Liver (tissue), 9 donors: ENCODE results near the gene SERPINB8. TPM values are rescaled to one million over a fixed set of nuclear protein-coding genes. Genes with fewer than 3 reads are reported as not detected.
A peak's percentile ranks its signal among the peaks of the same experiment; 100 is the strongest.

Source experiments
- DNase-seq: peaks from one replicate; pipeline ENCODE4 v3.0.0-alpha.2; 2017; ENCODE audit warnings: low spot score
- H3K27ac ChIP-seq, 2 donors: one replicate each; pipeline ENCODE4 v1.7.0; 2013; ENCODE audit warnings: inconsistent platforms in 2 of 2, low read length in 2 of 2, control low read depth in 1 of 2, low read depth in 1 of 2, mild to moderate bottlenecking in 1 of 2
- H3K27me3 ChIP-seq, 4 donors: one replicate each; pipeline versions ENCODE4 v1.6.1 to v1.7.0; 2013; ENCODE audit warnings: low read length in 3 of 4, inconsistent platforms in 1 of 4, mild to moderate bottlenecking in 1 of 4, moderate library complexity in 1 of 4; ENCODE audit not compliant: control insufficient read depth in 4 of 4, insufficient read depth in 4 of 4
- H3K36me3 ChIP-seq, 4 donors: one replicate each; pipeline versions ENCODE4 v1.6.1 to v1.7.0; 2013; ENCODE audit warnings: low read length in 3 of 4, mild to moderate bottlenecking in 3 of 4, low read depth in 1 of 4, moderate library complexity in 1 of 4; ENCODE audit not compliant: control insufficient read depth in 4 of 4, insufficient read depth in 3 of 4
- H3K4me1 ChIP-seq, 4 donors: one replicate each; pipeline versions ENCODE4 v1.6.1 to v1.7.0; 2013; ENCODE audit warnings: low read length in 3 of 4, mild to moderate bottlenecking in 3 of 4, moderate library complexity in 1 of 4; ENCODE audit not compliant: control insufficient read depth in 4 of 4, insufficient read depth in 4 of 4
- H3K4me3 ChIP-seq, 3 donors: one replicate each; pipeline versions ENCODE4 v1.6.1 to v1.7.0; 2013; ENCODE audit warnings: low read length in 3 of 3, control low read depth in 1 of 3, low read depth in 1 of 3, mild to moderate bottlenecking in 1 of 3
- H3K9ac ChIP-seq, 2 donors: one replicate each; pipeline ENCODE4 v1.7.0; 2013; ENCODE audit warnings: low read length in 2 of 2, mild to moderate bottlenecking in 2 of 2, moderate library complexity in 2 of 2, control low read depth in 1 of 2, low read depth in 1 of 2
- H3K9me3 ChIP-seq, 4 donors: one replicate each; pipeline versions ENCODE4 v1.6.1 to v1.7.0; 2013; ENCODE audit warnings: low read length in 3 of 4; ENCODE audit not compliant: control insufficient read depth in 4 of 4
- ATF3 ChIP-seq: IDR thresholded peaks from 2 replicates; pipeline ENCODE4 v1.6.1; 2016; ENCODE audit warnings: antibody characterized with exemption
- CTCF ChIP-seq: fragments of 150-350 bp; IDR thresholded peaks from 2 replicates; pipeline ENCODE4 v1.5.1; 2017; ENCODE audit warnings: improper control_type of control experiment, low read depth, low read length; ENCODE audit not compliant: missing input control
- EGR1 ChIP-seq, 2 donors: IDR thresholded peaks; 2 replicates each; pipeline ENCODE4 v1.6.1; 2016 to 2018; ENCODE audit warnings: antibody characterized with exemption in 2 of 2, low read depth in 2 of 2
- FOXA1 ChIP-seq: IDR thresholded peaks from 2 replicates; pipeline ENCODE4 v1.6.1; 2016; ENCODE audit warnings: antibody characterized with exemption
- FOXA2 ChIP-seq: IDR thresholded peaks from 2 replicates; pipeline ENCODE4 v1.6.1; 2016; ENCODE audit warnings: antibody characterized with exemption
- GABPA ChIP-seq, 2 donors: IDR thresholded peaks in 1 of 2; conservative IDR thresholded peaks in 1 of 2; 2 replicates each; pipeline ENCODE4 v1.6.1; 2016; ENCODE audit warnings: antibody characterized with exemption in 2 of 2, mild to moderate bottlenecking in 1 of 2, moderate library complexity in 1 of 2
- HNF4A ChIP-seq, 2 donors: conservative IDR thresholded peaks; 2 replicates each; pipeline ENCODE4 v1.6.1; 2016; ENCODE audit warnings: antibody characterized with exemption in 2 of 2, mild to moderate bottlenecking in 2 of 2
- MAX ChIP-seq: IDR thresholded peaks from 2 replicates; pipeline ENCODE4 v1.6.1; 2016; ENCODE audit warnings: antibody characterized with exemption
- RAD21 ChIP-seq, 2 donors: IDR thresholded peaks; 2 replicates each; pipeline ENCODE4 v1.6.1; 2016; ENCODE audit warnings: antibody characterized with exemption in 2 of 2, mild to moderate bottlenecking in 2 of 2
- RXRA ChIP-seq, 2 donors: IDR thresholded peaks; 2 replicates each; pipeline ENCODE4 v1.6.1; 2017 to 2018; ENCODE audit warnings: antibody characterized with exemption in 2 of 2, mild to moderate bottlenecking in 1 of 2
- SP1 ChIP-seq: IDR thresholded peaks from 2 replicates; pipeline ENCODE4 v1.6.1; 2018; ENCODE audit warnings: antibody characterized with exemption, mild to moderate bottlenecking
- TAF1 ChIP-seq: conservative IDR thresholded peaks from 2 replicates; pipeline ENCODE4 v1.6.1; 2016; ENCODE audit warnings: antibody characterized with exemption, mild to moderate bottlenecking
- YY1 ChIP-seq: IDR thresholded peaks from 2 replicates; pipeline ENCODE4 v1.6.1; 2016; ENCODE audit warnings: antibody characterized with exemption, mild to moderate bottlenecking
- ZBTB33 ChIP-seq: IDR thresholded peaks from 2 replicates; pipeline ENCODE4 v1.6.1; 2016; ENCODE audit warnings: antibody characterized with exemption
- WGBS: extraction: QIAGEN DNeasy Blood & Tissue Kit; methylation state at CpG from one replicate; pipeline ENCODE4 v1.1.7; 2013; 5-methylcytosine and 5-hydroxymethylcytosine counted together
- polyA plus RNA-seq, 2 donors: library from polyadenylated mRNA; stranded (reverse) in 1 of 2; unstranded in 1 of 2; fragments of 200-250 nt in 1 of 2; fragments of >200 nt in 1 of 2; fragmentation: Nextera tagmentation in 1 of 2; extraction: Ambion mirVana in 1 of 2; gene quantifications; one replicate each; pipeline versions ENCODE4 v1.2.1 to v1.2.3, GENCODE V29; 2013 to 2015
- total RNA-seq, 2 donors: library from RNA; depleted of rRNA; stranded (reverse); fragments of >200 nt; gene quantifications; one replicate each; pipeline ENCODE4 v1.2.3, GENCODE V29; 2014
- donor health status: healthy.
- donor health status: healthy.
- donor health status: healthy.
- donor health status: healthy.
- donor health status: healthy.

Gene SERPINB8
- total and polyA plus RNA-seq, 4 donors, result 2.5 to 8.6 (median 6.7) TPM

- peak; percentile 51 for DNase-seq
- H3K27me3 ChIP-seq, result no peaks in the 10 kb centered on the region
- peaks cover 0 to 8% (median 3%) of the 10 kb centered on the region in 4 donors for H3K4me1 ChIP-seq
- no peak within 1 kb of the TSS for H3K9ac ChIP-seq
- no peaks in the 10 kb centered on the region for H3K9me3 ChIP-seq
- H3K27ac ChIP-seq, result no peak within 1 kb of the TSS
- TF ChIP-seq EGR1 (IDR thresholded peaks at IDR 0.05; ENCODE audit: low read depth in 2 of 2), result no peak
- no peak for TF ChIP-seq YY1
- peak; percentile 37 to 64 for TF ChIP-seq RAD21 (IDR thresholded peaks at IDR 0.05)
- no peak for TF ChIP-seq ZBTB33
- no peak for TF ChIP-seq GABPA (IDR thresholded peaks at IDR 0.05 in 1 of 2, conservative IDR thresholded peaks at IDR 0.05 in 1 of 2)
- TF ChIP-seq CTCF, result peak; percentile 35
- no peak for TF ChIP-seq FOXA1
- no peaks in the 10 kb centered on the region for H3K36me3 ChIP-seq
- H3K4me3 ChIP-seq, result peak within 1 kb of the TSS in 1 of 3 donors; percentile 35
- 13% methylated on average over 35 of the region's 35 CpGs for WGBS
Observed at GRCh38 chr18:63949068-63949737, 20.7 kb upstream of the SERPINB8 start, which contains the start of gene HMSD. TSS of gene HMSD (plus strand) at chr18:63949301. CDS start at chr18:63953456, 4,155 bp downstream.

GRCh38 chr18:63951302-63951705 lies 18.6 kb upstream of the SERPINB8 start:
- H3K27me3 ChIP-seq, result no peaks in the 10 kb centered on the region
- TF ChIP-seq MAX (no peak), HNF4A (conservative IDR thresholded peaks at IDR 0.05) (no peak), CTCF (no peak), FOXA2 (no peak), ATF3 (no peak), TAF1 (no peak), SP1 (no peak), RXRA (IDR thresholded peaks at IDR 0.05) (no peak), RAD21 (IDR thresholded peaks at IDR 0.05) (no peak)
- 86% methylated on average over 4 of the region's 4 CpGs for WGBS

More at GRCh38 chr18:63951302-63951705, 18.6 kb upstream of the SERPINB8 start:
- Histone ChIP-seq H3K27ac (no peak overlapping the region), H3K36me3 (no peaks in the 10 kb centered on the region), H3K4me3 (no peak overlapping the region), H3K4me1 (peaks cover 0 to 8% (median 3%) of the 10 kb centered on the region in 4 donors), H3K9me3 (no peaks in the 10 kb centered on the region), H3K9ac (no peak overlapping the region)
- DNase-seq, result no peak
